Gastroesophageal sphincter (tissue), 4 donors: ENCODE data around the gene PRKG1. TPM values are rescaled to one million over a fixed set of nuclear protein-coding genes. Genes with fewer than 3 reads are reported as not detected.
"Not testable (repeated sequence)": the region's sequence is repeated elsewhere in the genome, so short reads cannot be mapped to it uniquely, and the experiment has no call there.

Experiments used
- ATAC-seq: fragments of 150-250 bp; one replicate; pipeline ENCODE4 v1.9.1; 2016; ENCODE audit warnings: mild to moderate bottlenecking, moderate library complexity
- H3K27ac ChIP-seq, 4 donors: fragments of 200-600 bp; sonication (generic) in 3 of 4; 1 replicate in 3 of 4; 2 replicates in 1 of 4; pipeline ENCODE4 v1.5.1; 2016 to 2019
- H3K27me3 ChIP-seq: fragments of 200-600 bp; sonication (generic); one replicate; pipeline ENCODE4 v1.5.1; 2019
- H3K36me3 ChIP-seq, 2 donors: fragments of 200-600 bp; sonication (generic); one replicate each; pipeline ENCODE4 v1.5.1; 2019; ENCODE audit warnings: control low read depth in 1 of 2
- H3K4me1 ChIP-seq, 3 donors: fragments of 200-600 bp; sonication (generic); 1 replicate in 2 of 3; 2 replicates in 1 of 3; pipeline ENCODE4 v1.5.1; 2016 to 2019; ENCODE audit warnings: control low read depth in 2 of 3
- H3K4me3 ChIP-seq, 2 donors: fragments of 200-600 bp; sonication (generic); one replicate each; pipeline ENCODE4 v1.5.1; 2019; ENCODE audit warnings: mild to moderate bottlenecking in 1 of 2, moderate library complexity in 1 of 2
- H3K9me3 ChIP-seq, 3 donors: fragments of 200-600 bp; sonication (generic); one replicate each; pipeline ENCODE4 v1.5.1; 2017 to 2019; ENCODE audit warnings: control low read depth in 2 of 3
- CTCF ChIP-seq, 4 experiments: fragments of 200-600 bp in 2 of 4; fragments of 450-650 bp in 2 of 4; sonication (generic) in 1 of 4; IDR thresholded peaks; one replicate each; pipeline ENCODE4 v1.5.1; 2017 to 2019; ENCODE audit warnings: antibody characterized with exemption in 4 of 4, mild to moderate bottlenecking in 2 of 4, moderate library complexity in 2 of 4
- EP300 ChIP-seq: sonication (generic); formaldehyde crosslinking; IDR thresholded peaks from one replicate; pipeline ENCODE4 v1.6.1; 2017; ENCODE audit warnings: antibody characterized with exemption, mild to moderate bottlenecking
- POLR2A ChIP-seq, 2 donors: fragments of 450-650 bp; IDR thresholded peaks; one replicate each; pipeline ENCODE4 v1.6.1; 2017; ENCODE audit warnings: antibody characterized with exemption in 2 of 2, mild to moderate bottlenecking in 2 of 2, moderate library complexity in 1 of 2
- POLR2AphosphoS5 ChIP-seq: sonication (generic); formaldehyde crosslinking; IDR thresholded peaks from one replicate; pipeline ENCODE4 v1.6.1; 2017; ENCODE audit warnings: antibody characterized with exemption
- WGBS, 2 donors: methylation state at CpG; one replicate each; pipeline ENCODE4 v1.1.5; 2018; ENCODE audit warnings: low coverage in 1 of 2; 5-methylcytosine and 5-hydroxymethylcytosine counted together
- total RNA-seq, 4 donors: library from RNA; depleted of rRNA; stranded (reverse); fragments of >200 nt; gene quantifications; one replicate each; pipeline ENCODE4 v1.1.0, GENCODE V29; 2016

PRKG1 gene
- total RNA-seq, 4 donors from 2014 or later: 27.5 to 73.2 (median 39.2) TPM

- H3K27ac ChIP-seq: no peak overlapping the region
- H3K4me1 ChIP-seq: peaks cover 0 to 7% (median 0%) of the 10 kb centered on the region in 3 donors
- H3K4me3 ChIP-seq: no peak overlapping the region
- TF ChIP-seq POLR2A (IDR thresholded peaks at IDR 0.05) (no peak), POLR2AphosphoS5 (no peak), CTCF (IDR thresholded peaks at IDR 0.05) (no peak), EP300 (no peak)
- H3K36me3 ChIP-seq: no peaks in the 10 kb centered on the region
- 77 to 100% methylated on average over 3 of the region's 6 CpGs for WGBS, 2 donors
- ATAC-seq: no peak
- no peaks in the 10 kb centered on the region for H3K27me3 ChIP-seq
- H3K9me3 ChIP-seq: no peaks in the 10 kb centered on the region
Observed at GRCh38 chr10:51679841-51680240, 605.6 kb downstream of the PRKG1 start.

DNA sequence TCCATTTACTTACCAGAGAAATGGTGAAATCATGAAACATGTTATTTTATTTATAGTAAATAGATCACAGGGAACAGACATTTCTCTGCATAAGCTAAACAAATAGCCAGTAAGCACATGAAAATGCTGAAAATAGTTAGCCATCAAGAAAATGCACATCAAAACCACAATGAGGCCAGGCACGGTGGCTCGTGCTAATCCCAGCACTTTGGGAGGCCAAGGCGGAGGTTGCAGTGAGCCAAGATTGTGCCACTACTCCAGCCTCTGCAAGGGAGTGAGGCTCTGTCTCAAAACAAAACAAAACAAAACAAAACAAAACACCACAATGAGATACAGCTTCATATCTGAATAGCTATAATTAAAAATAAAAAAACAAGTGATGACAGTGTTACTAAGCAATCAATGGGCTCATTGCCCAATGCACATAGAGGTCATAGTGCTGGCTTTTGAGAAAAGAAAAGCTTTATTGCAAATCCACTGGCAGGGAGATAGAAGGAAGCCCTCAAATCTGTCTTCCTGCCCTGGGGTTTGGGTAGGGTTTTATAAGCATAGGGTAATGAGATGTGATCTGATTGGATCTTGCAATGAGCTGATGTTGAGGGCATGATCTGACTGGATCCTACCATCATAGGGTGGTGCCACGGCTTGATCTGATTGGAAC lies 608.9 kb downstream of the PRKG1 start:
- Histone ChIP-seq H3K27ac (no peak overlapping the region), H3K4me3 (no peak overlapping the region), H3K36me3 (no peaks in the 10 kb centered on the region), H3K9me3 (no peaks in the 10 kb centered on the region), H3K4me1 (peaks cover 0 to 7% (median 0%) of the 10 kb centered on the region in 3 donors), H3K27me3 (no peaks in the 10 kb centered on the region)
- TF ChIP-seq EP300 (no peak), CTCF (IDR thresholded peaks at IDR 0.05) (no peak), POLR2AphosphoS5 (no peak), POLR2A (IDR thresholded peaks at IDR 0.05) (no peak)
- no peak for ATAC-seq
- WGBS, 2 donors: 64 to 100% methylated on average over 1 to 3 of the region's 4 CpGs

DNA sequence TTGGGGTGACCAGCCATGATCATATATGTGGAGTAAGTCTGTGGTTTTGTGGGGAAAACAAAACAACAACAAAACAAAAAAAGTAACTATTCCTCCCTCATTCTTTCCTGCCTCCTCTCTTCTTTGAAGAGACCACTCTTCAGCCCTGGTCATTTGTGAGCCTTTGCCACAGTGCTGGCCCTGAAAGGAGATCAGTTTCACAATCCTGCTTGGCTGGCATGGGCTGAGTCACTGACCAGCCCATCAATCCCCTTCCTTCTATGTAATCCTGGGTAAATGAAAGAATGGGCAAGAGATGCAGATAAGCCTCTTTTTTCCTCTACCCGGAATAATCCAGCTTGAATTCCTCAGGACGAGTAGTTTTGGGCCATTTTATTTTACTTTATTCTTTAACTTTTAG lies 611.5 kb downstream of the PRKG1 start:
- Histone ChIP-seq H3K9me3 (no peaks in the 10 kb centered on the region), H3K4me1 (peaks cover 0 to 7% (median 0%) of the 10 kb centered on the region in 3 donors), H3K27ac (no peak overlapping the region), H3K4me3 (no peak overlapping the region), H3K36me3 (no peaks in the 10 kb centered on the region), H3K27me3 (no peaks in the 10 kb centered on the region)
- TF ChIP-seq POLR2AphosphoS5 (no peak), POLR2A (IDR thresholded peaks at IDR 0.05) (no peak), CTCF (IDR thresholded peaks at IDR 0.05) (no peak), EP300 (no peak)
- ATAC-seq: no peak
- 88 to 100% methylated on average over 2 of the region's 2 CpGs for WGBS, 2 donors

DNA sequence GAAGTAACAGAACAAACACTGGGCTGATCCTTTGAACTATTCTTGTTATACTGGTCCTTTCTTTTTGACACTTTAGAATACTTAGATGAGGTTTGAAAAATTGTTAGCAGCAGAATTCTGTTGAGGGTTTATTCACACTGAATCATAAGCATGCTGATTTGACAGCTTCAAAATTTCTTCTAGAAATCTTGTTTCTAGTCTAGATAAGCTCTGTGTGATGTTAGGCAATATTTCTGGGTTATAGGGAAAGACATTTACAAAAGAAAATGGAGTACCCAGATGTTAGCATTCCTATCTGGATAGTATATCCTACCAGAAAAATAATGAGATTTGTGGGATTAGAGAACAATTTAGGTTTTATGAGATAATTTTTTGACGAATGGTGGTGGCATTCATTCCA lies 613.0 kb downstream of the PRKG1 start:
- no peaks in the 10 kb centered on the region for H3K27me3 ChIP-seq
- no peaks in the 10 kb centered on the region for H3K9me3 ChIP-seq
- peaks cover 0 to 7% (median 0%) of the 10 kb centered on the region in 3 donors for H3K4me1 ChIP-seq
- H3K4me3 ChIP-seq: no peak overlapping the region
- TF ChIP-seq EP300: no peak
- no peak for TF ChIP-seq POLR2AphosphoS5
- TF ChIP-seq CTCF (IDR thresholded peaks at IDR 0.05): no peak
- TF ChIP-seq POLR2A (IDR thresholded peaks at IDR 0.05): no peak
- no peak for ATAC-seq
- WGBS, 2 donors: 80 to 81% methylated on average over 1 of the region's 1 CpG
- no peaks in the 10 kb centered on the region for H3K36me3 ChIP-seq
- H3K27ac ChIP-seq: no peak overlapping the region

GRCh38 chr10:51688826-51689225 lies 614.5 kb downstream of the PRKG1 start:
- H3K4me1 ChIP-seq, H3K36me3 ChIP-seq, ATAC-seq, H3K27me3 ChIP-seq, H3K4me3 ChIP-seq, H3K27ac ChIP-seq, H3K9me3 ChIP-seq: not testable (repeated sequence)
- 88% methylated on average over 2 of the region's 2 CpGs for WGBS, 2 donors
